GM19238 (cell line): Measurements from ENCODE around the gene SEL1L3.

Experiments used
- DNase-seq: peaks from one replicate; pipeline ENCODE4 v3.0.0; 2011; ENCODE audit warnings: low spot score; ENCODE audit not compliant: insufficient read length

The SEL1L3 gene

DNA sequence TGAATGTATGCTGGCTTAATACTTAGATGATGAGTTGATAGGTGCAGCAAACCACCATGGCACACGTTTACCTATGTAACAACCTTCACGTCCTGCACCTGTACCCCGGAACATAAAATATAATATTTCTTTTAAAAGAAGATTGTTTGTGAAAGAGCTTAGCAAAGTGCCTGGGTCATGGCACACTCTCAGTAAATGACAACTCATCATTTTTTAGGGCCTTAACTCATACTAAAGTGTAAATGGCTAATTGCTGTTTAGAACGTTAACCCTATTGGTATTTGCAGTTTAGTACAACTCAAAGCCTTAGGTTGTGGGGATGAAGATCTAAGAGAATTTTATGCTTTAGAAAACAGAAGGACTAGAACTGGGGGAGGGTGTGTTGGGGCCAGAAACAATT, 67.7 kb downstream of the SEL1L3 start:
- DNase-seq: no peak

DNA sequence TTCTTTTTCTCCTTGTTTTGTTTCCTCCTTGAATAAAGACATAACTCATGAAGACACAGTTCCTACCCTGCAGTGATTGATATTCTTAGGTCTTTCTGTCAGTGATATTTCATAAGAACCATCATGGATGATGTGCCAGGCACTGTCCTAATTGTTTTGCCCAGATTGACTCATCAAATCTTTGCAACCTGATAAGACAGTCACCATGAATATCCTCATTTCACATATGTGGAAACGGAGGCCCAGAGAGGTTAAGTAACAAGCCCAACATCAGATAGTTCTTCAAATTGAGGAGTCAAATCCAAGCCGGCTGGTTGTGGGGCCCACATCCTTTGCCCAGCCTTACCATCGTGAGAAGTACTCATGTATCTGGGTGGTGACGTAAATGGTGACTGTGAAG, 69.9 kb downstream of the SEL1L3 start:
- DNase-seq: no peak

DNA sequence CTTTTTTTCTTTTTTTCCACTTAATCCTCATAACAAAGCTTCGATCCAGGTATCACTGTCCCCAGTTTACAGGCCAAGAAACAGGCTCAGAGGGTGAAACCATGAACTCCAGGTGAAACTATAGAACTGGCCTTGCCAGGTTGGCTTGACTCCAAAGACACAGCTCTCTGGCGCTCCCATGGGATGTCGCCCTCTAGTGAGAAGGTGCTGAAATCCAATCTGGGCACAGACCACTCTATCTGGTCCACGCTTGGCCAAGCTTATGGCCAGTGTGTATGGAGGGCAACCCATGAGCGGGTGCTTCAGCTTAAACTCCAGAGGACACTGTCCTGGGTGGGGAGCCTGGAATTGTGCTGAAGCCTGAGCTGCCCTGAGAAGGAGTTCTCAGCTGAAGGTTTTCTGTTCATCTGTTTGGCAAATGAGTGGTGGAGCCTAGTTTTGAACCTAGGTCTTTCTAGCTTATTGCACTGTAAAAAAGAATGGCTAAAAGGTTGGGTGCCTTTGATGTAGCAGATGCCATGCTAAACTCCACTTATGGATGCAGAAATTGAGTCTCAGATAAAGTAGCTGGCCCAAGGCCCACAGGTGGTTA, 70.5 kb downstream of the SEL1L3 start:
- no peak for DNase-seq

DNA sequence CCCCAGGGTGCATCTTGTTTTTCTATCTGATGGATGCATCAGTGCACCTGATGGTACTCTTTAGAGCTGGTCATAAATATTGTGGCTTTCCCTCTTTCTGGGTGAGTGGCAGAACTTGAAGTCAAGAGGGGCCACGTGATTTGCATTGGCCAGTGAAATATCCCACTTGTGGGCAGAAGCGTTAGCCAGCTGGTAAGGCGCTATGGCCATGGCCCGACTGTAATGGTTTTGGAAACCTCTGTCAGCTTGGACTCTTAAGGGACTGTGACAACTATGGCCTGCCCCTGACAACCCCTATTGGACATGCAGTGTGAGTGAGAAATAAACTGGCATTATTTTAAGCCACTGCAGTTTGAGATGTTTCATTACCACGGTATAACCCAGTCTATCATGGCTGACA, 72.8 kb downstream of the SEL1L3 start:
- DNase-seq: no peak

DNA sequence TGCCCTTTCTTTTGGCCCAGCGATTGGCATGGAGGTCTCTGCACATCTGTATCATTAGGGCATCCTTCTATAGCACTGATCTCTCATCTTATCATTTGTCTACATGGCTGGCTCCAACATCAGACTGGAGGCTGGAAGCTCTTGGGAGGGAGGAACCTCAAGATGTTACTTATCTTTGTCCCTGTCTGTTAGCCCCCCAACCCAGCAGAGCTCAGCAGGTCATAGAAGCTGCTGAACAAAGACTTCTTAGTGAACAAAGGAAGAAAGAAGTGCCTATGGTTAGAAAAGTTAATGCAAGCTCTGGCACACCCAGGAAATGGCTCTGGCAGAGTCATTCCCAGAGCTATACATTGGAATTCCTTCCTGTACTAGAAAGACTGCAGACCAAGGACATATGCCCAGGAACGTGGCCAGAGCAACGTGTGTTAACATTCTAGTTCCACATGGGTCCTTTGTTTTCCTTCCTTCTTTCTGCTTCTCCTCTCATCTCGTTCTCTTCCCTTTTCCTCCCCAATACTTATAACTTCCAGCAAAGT, 74.0 kb downstream of the SEL1L3 start:
- DNase-seq: no peak

DNA sequence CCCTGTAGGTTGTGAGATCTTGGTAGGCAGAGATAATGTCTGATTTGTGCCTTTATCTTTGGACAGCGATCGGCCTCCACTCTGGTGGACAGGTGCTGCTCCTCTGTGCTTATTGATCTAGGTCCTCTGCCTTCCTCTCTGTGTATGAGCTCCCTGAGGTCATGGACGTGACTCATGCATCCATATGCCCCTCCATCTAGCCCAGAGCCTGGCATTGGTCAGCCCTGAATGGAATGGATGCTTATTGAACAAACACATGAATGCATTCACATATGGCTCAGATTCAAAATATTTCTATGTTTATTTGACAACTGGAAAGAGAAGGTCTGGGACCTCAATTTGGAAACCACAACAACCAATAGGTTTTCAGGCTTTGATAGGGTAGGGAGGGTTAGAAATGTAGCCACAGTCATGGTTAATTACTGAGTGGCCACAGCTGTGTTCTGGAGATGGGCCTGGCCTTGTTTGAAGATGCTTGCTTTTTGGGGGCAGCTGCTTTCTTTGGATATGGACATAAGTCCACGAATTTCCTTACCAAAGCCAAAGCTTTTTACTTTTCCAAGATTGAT, 76.2 kb downstream of the SEL1L3 start:
- DNase-seq: no peak

DNA sequence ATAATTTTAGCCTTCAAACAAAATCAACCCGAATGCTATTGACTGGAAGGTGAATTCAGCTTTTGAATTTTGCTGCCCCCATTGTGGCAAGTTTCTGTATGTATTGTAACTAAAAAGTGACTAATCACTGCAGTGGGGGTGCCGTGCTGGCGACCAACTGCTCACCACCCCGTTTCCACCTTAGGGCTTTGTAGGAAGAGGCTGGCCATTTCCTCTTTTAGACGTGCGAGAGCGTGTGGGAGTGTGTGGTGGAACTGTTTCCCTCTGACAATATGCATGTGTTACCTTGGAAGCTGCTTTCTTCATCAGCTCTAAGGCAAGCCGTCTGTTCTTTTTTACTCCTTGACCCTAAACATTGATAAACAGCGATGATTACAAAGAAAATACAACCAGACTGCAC, 78.8 kb downstream of the SEL1L3 start:
- DNase-seq: no peak

DNA sequence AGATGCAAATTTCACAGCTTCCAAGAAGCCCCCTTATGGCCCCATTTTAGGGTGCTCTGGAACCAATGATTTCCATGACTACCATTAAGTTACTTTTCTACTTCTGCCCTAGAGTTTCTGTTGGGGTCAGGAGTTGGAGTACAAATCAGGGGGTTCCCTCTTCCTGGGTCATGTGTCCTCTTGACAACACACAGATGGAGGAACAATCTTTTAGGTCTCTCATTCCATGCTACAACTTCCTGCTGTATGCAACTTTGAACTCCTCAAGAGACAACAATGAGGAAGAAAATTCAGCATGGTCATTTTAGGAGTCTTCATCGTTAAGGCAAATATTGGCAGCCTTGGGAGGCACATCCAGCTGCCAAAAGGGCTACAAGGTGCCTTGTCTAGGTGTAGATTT, 79.7 kb downstream of the SEL1L3 start:
- no peak for DNase-seq

DNA sequence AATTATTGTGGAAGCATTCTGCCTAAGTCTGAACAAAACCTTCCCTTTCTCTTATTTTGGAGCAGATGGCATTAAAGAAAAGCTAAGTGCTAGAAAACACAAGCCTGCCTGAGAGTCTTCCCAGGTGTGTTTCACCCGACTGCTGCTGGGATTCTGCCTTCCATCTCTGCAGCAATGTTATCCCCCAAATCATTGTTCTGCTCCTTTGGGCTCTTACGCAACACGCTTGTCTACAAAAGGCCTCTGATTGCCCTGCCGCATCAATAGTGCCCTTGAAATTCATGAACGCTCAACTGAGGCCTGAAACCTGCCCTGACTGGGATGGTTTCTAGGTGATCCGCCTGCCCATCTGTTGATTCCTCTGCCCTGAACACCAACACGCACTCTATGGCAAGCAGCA, 80.3 kb downstream of the SEL1L3 start:
- DNase-seq: no peak

DNA sequence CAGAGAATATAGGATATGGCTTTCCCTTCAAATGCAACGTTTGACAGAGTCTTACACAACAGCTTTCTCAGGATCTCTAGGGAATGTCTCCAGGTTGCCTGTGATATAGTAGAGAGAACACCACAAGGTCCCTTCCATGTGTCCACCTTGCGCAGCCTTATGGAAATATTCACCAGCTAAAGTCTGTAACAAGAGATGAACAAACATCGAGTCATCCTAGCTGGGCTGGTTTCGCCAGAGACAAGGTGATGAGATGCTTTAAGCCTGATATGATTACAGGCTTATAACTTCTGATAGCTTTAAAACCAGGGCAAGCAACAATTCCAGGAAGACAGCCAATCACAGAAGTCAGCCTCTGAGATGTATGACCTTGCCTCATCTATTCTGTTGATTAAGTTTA, 83.8 kb downstream of the SEL1L3 start:
- no peak for DNase-seq

DNA sequence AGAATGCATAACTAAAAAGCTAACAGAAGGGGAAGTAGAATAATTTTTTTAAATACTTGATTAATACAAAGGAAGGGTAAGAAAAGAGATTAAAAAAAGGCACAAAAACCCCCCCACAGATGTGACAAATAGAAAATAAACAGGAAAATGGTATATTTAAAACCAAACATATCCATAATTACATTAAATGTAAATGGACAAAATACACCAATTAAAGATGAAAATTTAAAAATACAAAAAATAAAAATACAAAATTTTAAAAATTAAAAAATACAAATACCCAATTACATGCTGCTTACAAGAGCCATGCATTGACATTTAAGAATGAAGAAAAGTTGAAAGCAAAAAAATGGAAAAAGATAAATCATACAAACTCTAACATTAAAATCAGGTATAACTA, 86.0 kb downstream of the SEL1L3 start:
- DNase-seq: no peak

DNA sequence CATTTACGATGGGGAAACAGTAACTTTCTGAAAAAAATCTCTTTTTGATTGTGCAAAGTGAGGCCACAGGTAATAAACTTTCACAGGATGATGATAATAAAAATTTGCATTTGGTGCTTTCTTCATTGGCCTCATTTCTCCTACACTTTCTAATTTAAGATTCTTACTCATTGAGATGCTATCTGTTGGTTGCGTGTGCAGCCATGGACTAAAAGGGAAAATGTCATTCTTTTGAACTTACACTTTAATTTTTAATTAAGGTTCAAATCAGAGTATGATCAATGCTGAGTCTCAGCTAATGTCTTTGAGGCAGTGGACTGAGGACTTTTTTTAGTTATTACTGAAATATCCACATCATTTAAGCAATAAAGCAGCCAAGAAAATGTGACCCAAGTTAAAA, 87.6 kb downstream of the SEL1L3 start:
- no peak for DNase-seq

DNA sequence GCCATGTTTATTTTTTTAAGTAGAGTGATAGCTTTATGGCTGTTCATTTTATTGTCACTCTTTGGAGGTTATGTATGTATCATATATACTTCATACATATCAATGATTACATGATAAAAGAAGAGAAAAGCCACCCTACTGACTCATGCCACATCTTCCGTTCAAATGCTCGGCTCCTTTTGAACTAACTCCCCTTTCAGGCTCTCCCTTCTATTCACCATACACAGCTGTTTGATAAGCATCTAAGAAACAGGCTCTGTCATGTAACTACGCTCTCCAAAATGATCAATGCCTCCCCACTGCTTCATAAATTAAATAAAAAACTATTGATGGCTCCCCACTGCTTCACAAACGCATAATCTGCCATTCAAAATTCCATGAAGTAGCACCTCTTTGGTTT, 89.4 kb downstream of the SEL1L3 start:
- DNase-seq: no peak

DNA sequence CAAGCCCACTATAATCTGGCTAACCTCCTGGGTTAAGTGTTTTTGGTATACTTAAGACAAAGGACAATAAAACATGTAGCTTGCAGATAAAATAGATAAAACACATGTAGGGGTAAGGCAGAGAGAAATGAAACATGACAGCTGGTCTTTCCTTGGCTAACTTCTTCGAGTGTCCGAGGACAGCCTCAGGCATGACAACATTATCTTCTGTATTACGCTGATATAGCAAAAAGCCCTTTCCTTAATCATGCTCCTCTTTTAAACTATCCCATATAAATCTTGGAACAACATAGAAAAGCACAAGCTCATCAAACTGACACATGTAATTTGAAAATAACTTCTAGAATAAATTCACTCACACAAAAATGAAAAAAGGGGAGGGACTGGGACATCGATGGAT, 91.1 kb downstream of the SEL1L3 start:
- DNase-seq: no peak

DNA sequence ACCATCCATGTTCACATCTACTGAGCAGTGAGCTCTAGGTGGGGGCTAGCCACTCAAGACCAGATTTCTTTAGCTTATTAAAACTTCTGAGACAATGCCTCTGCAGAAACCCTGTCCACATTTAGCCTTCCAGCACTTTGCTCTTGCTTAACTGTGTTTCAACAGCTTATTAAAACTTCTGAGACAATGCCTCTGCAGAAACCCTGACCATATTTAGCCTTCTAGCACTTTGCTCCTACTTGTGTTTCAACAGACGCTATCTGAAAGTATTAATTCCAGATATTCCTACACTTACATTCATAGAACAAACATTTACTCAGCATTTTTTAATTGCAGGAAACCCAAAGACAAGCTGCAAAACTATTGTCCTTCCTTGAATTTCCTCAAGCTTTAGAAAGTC, 91.9 kb downstream of the SEL1L3 start:
- no peak for DNase-seq

DNA sequence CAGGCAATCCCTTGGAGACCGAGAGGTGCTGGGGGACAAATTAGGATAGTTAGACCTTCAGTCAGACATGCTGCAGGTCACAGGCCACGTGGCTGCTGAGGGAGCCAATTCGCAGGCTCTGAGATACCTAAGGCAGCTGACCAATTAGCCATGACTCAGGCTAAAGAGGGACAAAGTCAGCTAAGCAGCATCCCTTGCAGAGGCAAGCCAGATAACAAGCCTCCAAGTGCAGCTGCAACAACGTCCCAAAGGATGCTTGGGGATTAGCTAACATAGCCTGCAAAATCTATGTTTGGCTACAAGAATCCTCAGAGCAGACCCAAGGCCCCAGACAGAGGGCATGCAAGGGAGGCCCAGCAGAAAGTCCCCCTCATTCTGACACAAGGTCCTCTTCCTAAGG, 93.5 kb downstream of the SEL1L3 start:
- no peak for DNase-seq

DNA sequence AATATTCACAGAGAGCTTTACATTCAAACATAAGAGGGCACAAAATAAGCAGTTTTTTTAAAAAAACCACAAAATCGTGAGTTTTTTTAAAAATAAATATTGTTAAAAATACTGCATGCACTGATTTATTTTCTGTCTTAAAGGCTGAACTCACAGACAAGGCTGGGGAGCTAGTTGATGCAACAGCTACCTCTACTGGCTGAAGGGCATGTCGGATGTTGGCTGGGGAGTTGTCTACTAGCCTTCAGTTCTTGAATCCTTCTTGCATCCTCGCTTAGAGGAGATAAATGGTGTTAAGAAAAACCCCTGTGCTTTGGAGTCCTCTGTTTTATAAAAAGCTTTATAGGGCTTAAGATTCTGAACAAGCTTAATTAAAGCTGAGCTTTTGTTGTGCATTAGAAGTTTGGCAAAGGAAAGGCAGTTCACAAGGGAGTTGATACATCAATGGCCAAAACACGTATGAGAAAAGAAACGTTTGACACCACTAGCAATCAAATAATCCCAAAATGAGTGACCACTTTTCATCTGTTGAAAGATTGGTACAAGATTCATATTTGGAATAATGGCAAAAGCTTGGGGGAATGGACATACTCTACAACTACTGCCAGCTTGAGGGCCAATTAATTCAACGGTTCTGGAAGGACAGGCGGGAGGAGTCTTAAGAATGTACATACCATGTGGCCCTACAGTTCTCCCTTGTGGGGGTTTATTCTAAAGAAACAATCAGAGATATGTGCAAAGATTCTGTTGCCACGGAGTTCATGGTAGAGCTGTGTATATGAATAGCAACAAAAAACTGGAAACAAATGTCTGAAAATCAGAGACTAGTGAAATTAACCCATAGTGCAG, 94.7 kb downstream of the SEL1L3 start:
- no peak for DNase-seq

DNA sequence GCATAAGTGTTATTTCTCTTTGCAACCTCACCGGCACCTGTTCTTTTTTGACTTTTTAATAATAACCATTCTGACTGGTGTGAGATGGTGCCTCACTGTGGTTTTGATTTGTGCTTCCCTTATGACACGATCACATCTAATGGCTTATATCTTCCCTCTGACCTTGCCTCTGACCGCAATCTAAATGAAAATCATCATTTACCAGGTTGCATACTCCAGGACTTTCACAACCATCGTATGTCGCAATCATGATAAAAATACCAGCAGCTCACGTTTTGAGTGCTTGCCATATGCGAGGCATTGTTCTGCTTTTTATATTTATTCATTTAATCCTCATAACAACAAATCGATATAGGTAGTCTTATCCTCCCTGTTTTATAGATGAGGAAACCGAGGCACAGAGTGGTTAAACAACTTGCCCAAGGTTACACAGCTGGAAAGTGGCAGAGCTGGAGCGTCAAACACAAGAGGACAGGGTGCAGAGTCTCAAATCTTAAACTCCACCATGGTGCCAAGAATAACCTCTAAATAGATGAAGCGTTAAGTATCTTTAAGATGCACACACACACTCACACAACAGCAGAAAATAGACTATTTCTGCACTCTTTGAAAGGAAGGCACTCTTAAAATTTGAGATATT, 102.2 kb downstream of the SEL1L3 start:
- DNase-seq: no peak

DNA sequence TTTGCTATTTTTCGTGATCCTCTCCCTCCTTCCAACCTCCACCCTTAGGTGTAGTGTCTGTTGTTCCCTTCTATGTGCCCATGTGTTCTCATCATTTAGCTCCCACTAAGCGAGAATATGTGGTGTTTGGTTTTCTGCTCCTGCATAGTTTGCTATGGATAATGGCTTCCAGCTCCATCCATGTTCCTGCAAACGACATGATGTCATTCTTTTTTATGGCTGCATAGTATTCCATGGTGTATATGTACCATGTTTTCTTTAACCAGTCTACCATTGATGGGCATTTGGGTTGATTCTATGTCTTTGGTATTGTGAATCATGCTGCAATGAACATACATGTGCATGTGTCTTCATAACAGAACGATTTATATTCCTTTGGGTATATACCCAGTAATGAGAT, 102.7 kb downstream of the SEL1L3 start:
- no peak for DNase-seq

DNA sequence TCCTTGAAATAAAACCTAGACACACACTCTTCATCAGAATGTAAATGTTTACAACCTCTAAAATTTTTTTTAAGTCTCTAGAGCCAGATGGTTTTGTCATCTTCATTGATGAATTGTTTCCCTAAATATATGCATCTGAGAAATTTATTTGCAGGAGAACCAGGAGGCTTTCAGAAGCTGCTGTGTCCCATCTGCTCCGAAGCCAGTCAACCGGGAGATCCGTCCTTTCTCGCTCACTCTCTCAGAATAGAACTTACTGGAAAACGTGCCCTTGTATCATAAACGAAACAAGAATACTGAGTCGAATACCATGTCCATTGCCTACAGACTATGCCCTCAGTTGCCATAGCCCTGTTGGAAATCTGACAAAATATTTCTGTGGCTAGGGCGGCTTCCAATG, 103.7 kb downstream of the SEL1L3 start:
- DNase-seq: no peak

DNA sequence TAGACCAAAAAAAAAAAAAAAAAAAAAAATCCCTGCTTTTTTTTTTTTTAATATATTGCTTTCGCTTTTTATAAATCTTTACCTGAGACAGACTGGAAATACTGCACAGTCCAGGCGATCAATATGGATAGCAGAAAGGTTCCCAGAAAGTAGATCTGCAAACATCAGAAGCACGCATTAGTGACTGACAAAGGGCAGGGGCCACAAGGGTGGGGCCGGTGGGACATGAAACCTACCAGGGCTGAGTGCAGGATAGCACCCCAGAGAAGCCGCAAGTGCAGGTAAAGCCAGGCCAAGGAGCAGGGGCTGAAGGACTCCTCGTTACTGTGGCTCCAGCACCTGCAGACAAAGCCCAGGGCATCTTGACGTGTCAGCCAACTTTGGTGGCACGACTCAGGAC, 105.3 kb downstream of the SEL1L3 start:
- DNase-seq: no peak

DNA sequence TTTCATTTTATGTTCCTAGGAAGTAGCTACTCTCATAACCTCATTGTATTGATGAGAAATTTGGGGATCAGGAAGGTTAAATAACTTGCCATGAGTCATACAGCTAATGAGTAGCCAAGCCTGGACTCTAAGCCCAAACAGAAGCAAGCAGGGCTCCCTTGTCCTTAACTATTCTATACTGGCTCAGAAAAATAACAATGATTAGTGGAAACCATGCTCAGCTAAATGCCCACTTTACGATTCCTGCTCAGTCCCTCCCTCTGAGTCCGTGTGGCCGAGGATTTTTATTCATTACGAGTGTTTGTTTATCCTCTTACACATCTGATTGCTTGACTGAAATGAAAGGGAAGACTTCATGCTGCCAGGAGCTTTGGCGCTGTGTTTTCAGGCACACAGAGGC, 106.3 kb downstream of the SEL1L3 start:
- no peak for DNase-seq
